ENCODE results near the gene ASB12. TPM values are rescaled to one million over a fixed set of nuclear protein-coding genes. Genes with fewer than 3 reads are reported as not detected.

The ASB12 gene
- total RNA-seq, 1 donor from 2014 or later: not detected

DNA sequence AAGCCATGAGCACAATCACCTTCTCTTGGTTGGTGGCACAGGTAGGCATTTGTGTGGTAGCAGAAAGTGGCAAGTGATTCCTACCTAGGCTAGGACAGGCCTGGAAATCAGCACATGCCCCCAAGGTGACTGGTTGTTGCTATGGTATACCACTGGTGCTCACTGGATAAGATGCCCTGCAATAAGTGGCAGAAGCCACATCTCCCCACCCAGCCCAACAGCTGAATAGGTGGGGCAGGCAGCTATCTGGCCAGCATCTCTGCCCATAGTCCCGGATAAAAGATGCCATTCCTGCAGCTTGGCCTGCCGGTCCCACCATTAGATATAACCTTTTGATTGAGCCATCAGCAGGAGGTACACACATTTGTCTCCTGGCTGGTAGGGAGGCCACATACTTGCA, 46.0 kb downstream of the ASB12 start:
- DNase-seq (ENCODE audit: low spot score in 2 of 2): no peak
- no peak overlapping the region for H3K4me3 ChIP-seq
- TF ChIP-seq, protein P1, sequence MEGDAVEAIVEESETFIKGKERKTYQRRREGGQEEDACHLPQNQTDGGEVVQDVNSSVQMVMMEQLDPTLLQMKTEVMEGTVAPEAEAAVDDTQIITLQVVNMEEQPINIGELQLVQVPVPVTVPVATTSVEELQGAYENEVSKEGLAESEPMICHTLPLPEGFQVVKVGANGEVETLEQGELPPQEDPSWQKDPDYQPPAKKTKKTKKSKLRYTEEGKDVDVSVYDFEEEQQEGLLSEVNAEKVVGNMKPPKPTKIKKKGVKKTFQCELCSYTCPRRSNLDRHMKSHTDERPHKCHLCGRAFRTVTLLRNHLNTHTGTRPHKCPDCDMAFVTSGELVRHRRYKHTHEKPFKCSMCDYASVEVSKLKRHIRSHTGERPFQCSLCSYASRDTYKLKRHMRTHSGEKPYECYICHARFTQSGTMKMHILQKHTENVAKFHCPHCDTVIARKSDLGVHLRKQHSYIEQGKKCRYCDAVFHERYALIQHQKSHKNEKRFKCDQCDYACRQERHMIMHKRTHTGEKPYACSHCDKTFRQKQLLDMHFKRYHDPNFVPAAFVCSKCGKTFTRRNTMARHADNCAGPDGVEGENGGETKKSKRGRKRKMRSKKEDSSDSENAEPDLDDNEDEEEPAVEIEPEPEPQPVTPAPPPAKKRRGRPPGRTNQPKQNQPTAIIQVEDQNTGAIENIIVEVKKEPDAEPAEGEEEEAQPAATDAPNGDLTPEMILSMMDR (IDR thresholded peaks at IDR 0.05): no peak
- intact Hi-C loops (cut with DNase I): no loop called here
- no peaks in the 10 kb centered on the region for H3K36me3 ChIP-seq
- H3K9me3 ChIP-seq: no peaks in the 10 kb centered on the region
- peaks cover 0 to 3% of the 10 kb centered on the region in 2 donors for H3K4me1 ChIP-seq
- H3K27ac ChIP-seq: no peak overlapping the region
- no peaks in the 10 kb centered on the region for H3K27me3 ChIP-seq

- intact Hi-C loops (cut with DNase I): no loop called here
- Histone ChIP-seq H3K27me3 (no peaks in the 10 kb centered on the region), H3K4me3 (no peak overlapping the region), H3K4me1 (peaks cover 0 to 3% of the 10 kb centered on the region in 2 donors), H3K9me3 (no peaks in the 10 kb centered on the region), H3K27ac (no peak overlapping the region), H3K36me3 (no peaks in the 10 kb centered on the region)
- TF ChIP-seq, protein P1 (IDR thresholded peaks at IDR 0.05): no peak
- no peak for DNase-seq (ENCODE audit: low spot score in 2 of 2)
Measured at GRCh38 chrX:64182208-64182607, 48.2 kb downstream of the ASB12 start.

DNA sequence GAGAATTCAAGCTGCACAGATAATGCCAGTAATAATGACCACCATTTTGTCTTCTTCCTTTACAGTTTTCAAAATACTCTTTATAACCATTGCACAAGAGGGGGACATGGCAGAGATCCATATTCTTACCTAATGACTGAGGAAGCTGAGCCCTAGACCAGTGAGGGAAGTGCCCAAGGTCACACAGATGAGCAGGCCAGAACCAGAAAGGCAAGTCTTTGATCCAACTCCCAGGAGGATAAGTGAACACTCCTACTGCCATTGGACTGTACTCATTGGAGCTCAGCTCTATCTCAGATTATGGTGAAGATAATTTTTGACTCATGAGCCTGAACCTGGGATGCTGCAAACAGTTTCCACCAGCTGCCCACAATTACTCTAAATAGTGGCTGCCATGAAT, 53.5 kb downstream of the ASB12 start:
- Histone ChIP-seq H3K27ac (no peak overlapping the region), H3K4me1 (no peaks in the 10 kb centered on the region), H3K36me3 (no peaks in the 10 kb centered on the region), H3K27me3 (no peaks in the 10 kb centered on the region), H3K4me3 (no peak overlapping the region), H3K9me3 (no peaks in the 10 kb centered on the region)
- TF ChIP-seq, protein P1 (IDR thresholded peaks at IDR 0.05): no peak
- no peak for DNase-seq (ENCODE audit: low spot score in 2 of 2)
- intact Hi-C loops (cut with DNase I): no loop called here

Other genes starting within 250 kb of the ASB12 start
- gene AMER1, start 24.9 kb downstream of the ASB12 start, total RNA-seq: 3.9 TPM
- 0.85 TPM for gene MTMR8, start 164.8 kb upstream of the ASB12 start, total RNA-seq